Stomach (tissue), 19 donors: Measurements from ENCODE around the gene ZIC4. TPM values are rescaled to one million over a fixed set of nuclear protein-coding genes. Genes with fewer than 3 reads are reported as not detected.

Source experiments
- DNase-seq, 2 donors: peaks; one replicate each; pipeline versions ENCODE4 v3.0.0 to v3.0.0-alpha.2; 2013 to 2019
- H3K27ac ChIP-seq, 5 donors: fragments of 200-600 bp in 4 of 5; sonication (generic) in 4 of 5; one replicate each; pipeline ENCODE4 v1.5.1; 2013 to 2019; ENCODE audit warnings: mild to moderate bottlenecking in 1 of 5, moderate library complexity in 1 of 5
- H3K27me3 ChIP-seq, 3 donors: fragments of 200-600 bp; sonication (generic); one replicate each; pipeline ENCODE4 v1.5.1; 2017 to 2019; ENCODE audit warnings: mixed run types in 1 of 3
- H3K36me3 ChIP-seq, 4 donors: fragments of 200-600 bp; sonication (generic); 1 replicate in 3 of 4; 2 replicates in 1 of 4; pipeline ENCODE4 v1.5.1; 2016 to 2019
- H3K4me1 ChIP-seq, 4 donors: fragments of 200-600 bp; sonication (generic); one replicate each; pipeline ENCODE4 v1.5.1; 2016 to 2019
- H3K4me3 ChIP-seq, 4 donors: fragments of 200-600 bp; sonication (generic) in 3 of 4; one replicate each; pipeline ENCODE4 v1.5.1; 2016 to 2019; ENCODE audit warnings: mild to moderate bottlenecking in 1 of 4
- H3K9me3 ChIP-seq, 4 donors: fragments of 200-600 bp; sonication (generic); one replicate each; pipeline ENCODE4 v1.5.1; 2016 to 2019
- EP300 ChIP-seq: sonication (generic); formaldehyde crosslinking; IDR thresholded peaks from one replicate; pipeline ENCODE4 v1.6.1; 2017; ENCODE audit warnings: antibody characterized with exemption
- POLR2A ChIP-seq, 4 donors: fragments of 450-650 bp; IDR thresholded peaks; one replicate each; pipeline ENCODE4 v1.6.1; 2016; ENCODE audit warnings: antibody characterized with exemption in 4 of 4, control low read depth in 2 of 4, mild to moderate bottlenecking in 1 of 4, moderate library complexity in 1 of 4
- POLR2AphosphoS5 ChIP-seq, 3 donors: sonication (generic); formaldehyde crosslinking; IDR thresholded peaks; one replicate each; pipeline ENCODE4 v1.6.1; 2016; ENCODE audit warnings: antibody characterized with exemption in 3 of 3
- WGBS, 5 donors: extraction: QIAGEN DNeasy Blood & Tissue Kit in 3 of 5; methylation state at CpG; one replicate each; pipeline versions ENCODE4 v1.1.5 to v1.1.7; 2013 to 2018; 5-methylcytosine and 5-hydroxymethylcytosine counted together
- intact Hi-C: fragments of 100-400 bp; cut with DNase I; formaldehyde crosslinking; loops from one replicate; pipeline ENCODE4 v1.15.1; 2023; ENCODE audit warnings: low total_unique reads
- long read RNA-seq, 10 donors: transcript quantifications; one replicate each; lab custom pipeline, GENCODE V29; 2026
- polyA plus RNA-seq, 3 donors: library from polyadenylated mRNA; stranded (reverse); fragments of 200-250 nt; gene quantifications; one replicate each; pipeline ENCODE4 v1.2.3, GENCODE V29; 2013
- total RNA-seq, 5 donors: library from RNA; depleted of rRNA; stranded (reverse); fragments of >200 nt; gene quantifications; one replicate each; pipeline versions ENCODE4 v1.1.0 to v1.2.3, GENCODE V29; 2014 to 2016
- TF ChIP-seq, protein P1 (sequence below), 7 experiments: fragments of 450-650 bp in 4 of 7; fragments of 200-600 bp in 3 of 7; sonication (generic) in 3 of 7; IDR thresholded peaks; one replicate each; pipeline ENCODE4 v1.5.1; 2016 to 2019; ENCODE audit warnings: antibody characterized with exemption in 7 of 7, control low read depth in 2 of 7, mild to moderate bottlenecking in 1 of 7
- donor health status: healthy with polysubstance abuse.
- donor health status: Bipolar disorder and iron deficiency.
- donor health status: healthy.

ZIC4 gene
- total RNA-seq (not detected), polyA plus RNA-seq (not detected)
- long read RNA-seq, donor 1, result 0 reads
- long read RNA-seq, donor 2, result 0 reads
- long read RNA-seq, donor 3, result 0 reads
- long read RNA-seq, donor 4, result 0 reads
- long read RNA-seq, donor 5, result 0 reads
- long read RNA-seq, donor 6, result 0 reads
- long read RNA-seq, donor 7, result 0 reads
- long read RNA-seq, donor 8, result 0 reads
- long read RNA-seq, donor 9, result 0 reads
- long read RNA-seq, donor 10, result 0 reads

DNA sequence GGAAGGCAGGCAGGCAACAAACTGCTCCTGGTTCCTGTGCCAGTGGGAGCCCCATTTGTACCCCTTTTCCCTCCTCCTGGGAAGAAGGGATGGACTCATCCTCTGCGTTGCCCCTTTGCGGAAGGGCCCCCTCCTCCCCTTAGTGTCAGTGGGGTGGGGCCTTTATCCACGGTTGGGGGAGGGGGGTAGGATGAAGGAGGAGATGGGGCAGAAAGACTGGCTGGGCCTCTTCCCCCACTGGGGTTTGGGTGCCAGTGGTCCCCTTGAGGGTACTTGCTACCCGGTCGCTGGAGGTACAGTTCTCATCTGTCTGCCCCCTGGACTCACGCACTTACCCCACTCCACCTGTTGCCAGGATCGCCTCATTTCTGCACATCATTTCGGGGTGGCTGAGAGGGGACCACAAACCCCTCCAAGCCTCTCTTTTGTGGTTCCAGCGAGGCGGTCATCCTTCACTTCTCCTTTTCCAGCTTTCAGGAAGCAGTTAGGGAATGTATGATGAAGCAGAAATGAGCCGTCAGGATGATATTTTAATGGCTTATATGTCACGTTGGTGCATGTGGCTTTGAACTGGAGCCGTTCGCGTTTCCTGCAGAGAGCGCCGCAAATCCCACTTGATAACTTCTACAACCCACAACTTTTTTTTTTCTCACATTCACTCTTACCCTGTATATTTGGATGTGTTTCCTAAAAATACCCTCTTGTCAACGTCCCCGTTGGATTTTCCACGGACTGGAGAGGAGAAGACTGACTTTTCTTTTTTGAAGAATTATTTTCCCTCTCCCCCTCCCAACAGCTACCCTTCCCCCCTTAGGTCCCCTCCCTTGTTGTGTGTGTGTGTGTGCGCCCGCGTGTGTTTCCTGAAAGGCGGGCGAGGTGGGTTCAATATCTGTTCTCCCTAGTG, at the start of gene ZIC4:
TSS of gene ZIC4 (minus strand) at position 516 of the 904 bp plus-strand sequence. CDS start 3,746 bp downstream, outside the sequence.
- Histone ChIP-seq H3K9me3 (peaks cover 0 to 58% (median 21%) of the 10 kb centered on the region in 4 donors), H3K36me3 (no peaks in the 10 kb centered on the region), H3K4me1 (peaks cover 14 to 49% (median 29%) of the 10 kb centered on the region in 4 donors), H3K27me3 (peaks cover 58 to 100% (median 76%) of the 10 kb centered on the region in 3 donors), H3K4me3 (peak within 1 kb of the TSS in 1 of 4 donors; percentile 9), H3K27ac (no peak within 1 kb of the TSS)
- WGBS, 5 donors, result 6 to 14% (median 7%) methylated on average over 22 to 25 of the region's 25 CpGs
- TF ChIP-seq EP300, result no peak
- TF ChIP-seq, protein P1, sequence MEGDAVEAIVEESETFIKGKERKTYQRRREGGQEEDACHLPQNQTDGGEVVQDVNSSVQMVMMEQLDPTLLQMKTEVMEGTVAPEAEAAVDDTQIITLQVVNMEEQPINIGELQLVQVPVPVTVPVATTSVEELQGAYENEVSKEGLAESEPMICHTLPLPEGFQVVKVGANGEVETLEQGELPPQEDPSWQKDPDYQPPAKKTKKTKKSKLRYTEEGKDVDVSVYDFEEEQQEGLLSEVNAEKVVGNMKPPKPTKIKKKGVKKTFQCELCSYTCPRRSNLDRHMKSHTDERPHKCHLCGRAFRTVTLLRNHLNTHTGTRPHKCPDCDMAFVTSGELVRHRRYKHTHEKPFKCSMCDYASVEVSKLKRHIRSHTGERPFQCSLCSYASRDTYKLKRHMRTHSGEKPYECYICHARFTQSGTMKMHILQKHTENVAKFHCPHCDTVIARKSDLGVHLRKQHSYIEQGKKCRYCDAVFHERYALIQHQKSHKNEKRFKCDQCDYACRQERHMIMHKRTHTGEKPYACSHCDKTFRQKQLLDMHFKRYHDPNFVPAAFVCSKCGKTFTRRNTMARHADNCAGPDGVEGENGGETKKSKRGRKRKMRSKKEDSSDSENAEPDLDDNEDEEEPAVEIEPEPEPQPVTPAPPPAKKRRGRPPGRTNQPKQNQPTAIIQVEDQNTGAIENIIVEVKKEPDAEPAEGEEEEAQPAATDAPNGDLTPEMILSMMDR (IDR thresholded peaks at IDR 0.05), result no peak
- no peak for TF ChIP-seq POLR2A (IDR thresholded peaks at IDR 0.05)
- TF ChIP-seq POLR2AphosphoS5 (IDR thresholded peaks at IDR 0.05), result no peak
- DNase-seq, result no peak
- intact Hi-C loops, result no loop called here

DNA sequence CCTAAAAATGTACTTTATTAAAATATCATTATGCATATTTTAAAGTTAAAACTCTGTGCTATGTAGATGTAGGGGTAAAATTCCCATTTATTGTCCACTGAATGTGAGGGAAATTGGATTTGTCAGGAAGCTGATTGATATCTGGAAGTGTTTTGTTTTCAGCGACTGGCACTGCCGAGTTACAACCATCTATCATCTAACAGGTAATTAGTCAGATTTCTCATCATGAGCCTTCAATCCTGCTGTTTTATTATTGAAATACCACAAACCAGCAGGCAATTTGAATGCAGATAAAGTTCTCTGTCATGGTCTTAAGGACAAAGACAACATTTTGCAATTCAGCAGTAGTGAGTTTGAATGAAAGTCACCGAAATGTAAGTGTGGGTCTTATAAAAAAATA, 43.3 kb upstream of the ZIC4 start:
- Histone ChIP-seq H3K4me1 (no peaks in the 10 kb centered on the region), H3K9me3 (no peaks in the 10 kb centered on the region), H3K27ac (no peak overlapping the region), H3K36me3 (no peaks in the 10 kb centered on the region), H3K27me3 (no peaks in the 10 kb centered on the region), H3K4me3 (no peak overlapping the region)
- WGBS, 5 donors, result 18 to 32% (median 25%) methylated on average over 3 of the region's 3 CpGs
- intact Hi-C loops, result no loop called here
- TF ChIP-seq POLR2A (IDR thresholded peaks at IDR 0.05) (no peak), EP300 (no peak), POLR2AphosphoS5 (IDR thresholded peaks at IDR 0.05) (no peak)
- TF ChIP-seq, protein P1 (IDR thresholded peaks at IDR 0.05), result no peak
- no peak for DNase-seq

DNA sequence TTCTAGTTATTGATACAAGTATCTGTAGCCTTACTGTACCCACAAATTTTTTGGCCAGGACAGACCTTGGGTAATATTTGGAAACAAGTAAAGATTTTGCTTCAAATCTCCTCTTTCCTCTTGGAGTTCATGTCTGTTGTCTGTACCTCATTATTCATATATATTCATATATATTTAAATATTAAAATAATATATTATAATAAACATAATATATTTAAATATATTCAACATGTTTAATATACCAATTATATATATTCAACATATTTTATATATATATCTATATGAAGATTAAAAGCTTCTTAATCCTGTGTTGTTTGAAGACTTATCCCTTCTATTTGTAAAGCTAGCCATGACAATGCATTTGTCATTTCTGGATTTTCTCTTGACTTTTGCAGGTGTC, 40.9 kb upstream of the ZIC4 start:
- TF ChIP-seq, protein P1 (IDR thresholded peaks at IDR 0.05), result no peak
- no peak for TF ChIP-seq POLR2A (IDR thresholded peaks at IDR 0.05)
- no peak for TF ChIP-seq POLR2AphosphoS5 (IDR thresholded peaks at IDR 0.05)
- no peak for TF ChIP-seq EP300
- H3K36me3 ChIP-seq, result no peaks in the 10 kb centered on the region
- no peaks in the 10 kb centered on the region for H3K9me3 ChIP-seq
- no peaks in the 10 kb centered on the region for H3K4me1 ChIP-seq
- H3K27me3 ChIP-seq, result no peaks in the 10 kb centered on the region
- H3K4me3 ChIP-seq, result no peak overlapping the region
- H3K27ac ChIP-seq, result no peak overlapping the region
- intact Hi-C loops, result no loop called here
- DNase-seq, result no peak

DNA sequence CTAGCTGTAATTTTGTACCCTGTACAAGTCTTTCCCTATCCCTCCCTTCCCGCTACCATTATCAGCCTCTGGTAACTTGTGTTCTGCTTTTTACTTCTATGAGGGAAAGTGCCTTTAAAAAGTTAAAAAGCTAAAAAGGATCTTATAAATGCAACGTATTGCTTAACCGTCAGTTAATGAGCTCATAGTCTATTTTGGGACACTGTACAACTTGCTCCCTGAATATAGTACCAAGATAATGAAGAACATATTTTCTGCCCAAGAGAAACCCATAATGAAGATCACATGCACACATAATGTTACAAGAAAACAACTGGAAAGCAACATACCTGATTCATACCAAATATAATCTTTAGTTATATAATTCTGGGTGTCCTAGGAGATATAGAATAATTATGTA, 25.4 kb upstream of the ZIC4 start:
- no peak for DNase-seq
- Histone ChIP-seq H3K27ac (no peak overlapping the region), H3K27me3 (peaks cover 0 to 21% (median 0%) of the 10 kb centered on the region in 3 donors), H3K9me3 (no peaks in the 10 kb centered on the region), H3K4me3 (no peak overlapping the region), H3K36me3 (no peaks in the 10 kb centered on the region), H3K4me1 (no peaks in the 10 kb centered on the region)
- TF ChIP-seq, protein P1 (IDR thresholded peaks at IDR 0.05), result no peak
- TF ChIP-seq EP300 (no peak), POLR2A (IDR thresholded peaks at IDR 0.05) (no peak), POLR2AphosphoS5 (IDR thresholded peaks at IDR 0.05) (no peak)
- intact Hi-C loops, result no loop called here
- WGBS, 5 donors, result 65 to 84% (median 84%) methylated on average over 3 of the region's 3 CpGs
